H1 (cell line): Measurements from ENCODE around the gene FOSL1. TPM values are rescaled to one million over a fixed set of nuclear protein-coding genes. Genes with fewer than 3 reads are reported as not detected.

Experiments used
- ASH2L ChIP-seq: fragments of 200-600, 300-600 bp; sonication (generic); IDR thresholded peaks from one replicate; pipeline ENCODE4 v1.7.1; 2017; ENCODE audit warnings: low read length
- CEBPB ChIP-seq: IDR thresholded peaks from 2 replicates; pipeline ENCODE4 v1.6.1; 2012; ENCODE audit warnings: low read depth, low read length
- CREB1 ChIP-seq: IDR thresholded peaks from 2 replicates; pipeline ENCODE4 v1.6.1; 2012; ENCODE audit warnings: inconsistent platforms
- EP300 ChIP-seq, 2 experiments: IDR thresholded peaks; 1 replicate in 1 of 2; 2 replicates in 1 of 2; pipeline ENCODE4 v1.6.1; 2011 to 2012; ENCODE audit warnings: low read depth in 2 of 2, low read length in 2 of 2, mild to moderate bottlenecking in 2 of 2, borderline replicate concordance in 1 of 2, inconsistent platforms in 1 of 2, moderate library complexity in 1 of 2
- FOSL1 ChIP-seq: IDR thresholded peaks from 2 replicates; pipeline ENCODE4 v1.6.1; 2011; ENCODE audit warnings: mild to moderate bottlenecking, low read depth, low read length, moderate library complexity; ENCODE audit not compliant: insufficient read depth
- POU5F1 ChIP-seq: IDR thresholded peaks from 2 replicates; pipeline ENCODE4 v1.6.1; 2011; ENCODE audit warnings: low read depth, mild to moderate bottlenecking, low read length, moderate library complexity
- RFX5 ChIP-seq: IDR thresholded peaks from 2 replicates; pipeline ENCODE4 v1.6.1; 2011; ENCODE audit warnings: low read depth, low read length, improper control_type of control experiment, borderline replicate concordance
- SIN3A ChIP-seq, 2 experiments: IDR thresholded peaks in 1 of 2; conservative IDR thresholded peaks in 1 of 2; 2 replicates each; pipeline ENCODE4 v1.6.1; 2011 to 2012; ENCODE audit warnings: low read length in 2 of 2, improper control_type of control experiment in 1 of 2, low read depth in 1 of 2, mild to moderate bottlenecking in 1 of 2
- TAF7 ChIP-seq: optimal IDR thresholded peaks from 2 replicates; pipeline ENCODE3; 2011; ENCODE audit warnings: low read depth, mild to moderate bottlenecking, inconsistent platforms, low read length, moderate library complexity, borderline replicate concordance
- polyA plus RNA-seq, 7 experiments: library from polyadenylated mRNA; depleted of rRNA in 3 of 7; stranded (reverse) in 5 of 7; unstranded in 2 of 7; fragments of >200 nt in 5 of 7; fragments of 200-250 nt in 2 of 7; gene quantifications; 1 replicate in 5 of 7; 2 replicates in 1 of 7; 4 replicates in 1 of 7; pipeline versions ENCODE4 v1.2.1 to v1.2.3, GENCODE V29; 2011 to 2013; ENCODE audit warnings: missing spikeins in 2 of 7, mixed read lengths in 2 of 7
- total RNA-seq: library from RNA; stranded (reverse); fragmentation: NEBNext Ultra II Directional; extraction: Animal tissue kit (Norgen Biotek cat#: 25700); gene quantifications from 2 replicates; pipeline ENCODE4 v1.2.1, GENCODE V29; 2021
- TF ChIP-seq, protein P1 (sequence below): IDR thresholded peaks from 2 replicates; pipeline ENCODE4 v1.6.1; 2012; ENCODE audit warnings: inconsistent platforms

The FOSL1 gene
- total and polyA plus RNA-seq, 2 of the 8 experiments (the other 6 are each of a cell fraction or from before 2014, with no cell fraction given) = 6.3 to 7.2 TPM

DNA sequence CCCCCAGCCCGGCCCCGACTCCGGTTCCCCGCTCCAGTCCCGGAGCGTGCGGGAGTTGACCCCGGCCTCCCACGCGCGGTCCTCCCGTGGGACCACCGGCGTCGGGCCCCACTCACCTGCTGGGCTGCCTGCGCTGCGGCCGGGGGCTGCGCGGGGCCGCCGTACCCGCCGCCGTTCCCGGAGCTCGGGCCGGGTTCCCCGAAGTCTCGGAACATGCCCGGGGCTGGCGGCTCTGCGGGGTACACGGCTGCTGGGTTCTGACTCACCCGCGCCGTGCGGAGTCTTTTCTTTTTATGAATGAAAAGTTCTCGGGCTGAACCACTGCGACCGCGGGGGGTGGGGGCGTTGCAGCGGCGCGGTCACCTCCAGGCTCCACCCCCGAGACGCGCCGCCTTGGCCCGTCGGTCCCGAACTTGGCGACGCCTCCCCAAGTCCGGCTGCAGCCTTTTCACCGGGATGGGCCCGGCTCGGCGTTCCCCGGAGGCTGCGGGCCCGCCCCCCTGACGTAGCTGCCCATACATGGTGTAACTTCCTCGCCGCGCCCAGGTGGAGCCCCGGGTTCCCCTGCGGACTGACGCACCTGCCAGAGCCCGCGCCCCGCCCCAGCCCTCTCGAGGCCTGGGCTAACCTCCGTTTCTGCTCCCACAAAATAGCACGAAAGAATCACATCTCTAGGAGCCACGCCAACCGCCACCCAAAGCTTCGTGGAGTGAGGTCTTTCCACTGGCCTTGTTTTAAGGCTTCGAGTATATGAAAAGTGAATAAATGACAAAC is at the start of gene FOSL1 (continued):
- TF ChIP-seq, protein P1, sequence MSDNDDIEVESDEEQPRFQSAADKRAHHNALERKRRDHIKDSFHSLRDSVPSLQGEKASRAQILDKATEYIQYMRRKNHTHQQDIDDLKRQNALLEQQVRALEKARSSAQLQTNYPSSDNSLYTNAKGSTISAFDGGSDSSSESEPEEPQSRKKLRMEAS = peak; percentile 92
- TF ChIP-seq CEBPB (no peak), ASH2L (peak; percentile 79), POU5F1 (no peak), SIN3A (conservative IDR thresholded peaks at IDR 0.05 in 1 of 2, IDR thresholded peaks at IDR 0.05 in 1 of 2; ENCODE audit: low read depth in 1 of 2, low read length in 2 of 2) (peak in 1 of 2 experiments; percentile 57; a peak in 1 of 4 replicates), EP300 (IDR thresholded peaks at IDR 0.05; ENCODE audit: borderline replicate concordance in 1 of 2, low read depth in 2 of 2, low read length in 2 of 2) (peak in 1 of 2 experiments; percentile 76; a peak in 1 of 3 replicates), RFX5 (no peak), TAF7 (no peak), FOSL1 (no peak), CREB1 (peak; percentile 87)
